GM13976 (cell line): ENCODE data around the gene ATP6V1E1.
"Not testable (repeated sequence)": the region's sequence is repeated elsewhere in the genome, so short reads cannot be mapped to it uniquely, and the experiment has no call there.

Experiments used
- DNase-seq: peaks from one replicate; pipeline ENCODE4 v3.0.0; 2012; ENCODE audit warnings: low spot score
- in situ Hi-C: fragments of 300-500 bp; cut with MboI; formaldehyde crosslinking; loops from one replicate; pipeline ENCODE4 v1.12.0; 2022; ENCODE audit warnings: low sequenced_read_pairs, mixed read lengths, inconsistent platforms; ENCODE audit not compliant: unreplicated experiment
- TF ChIP-seq, protein P1 (sequence below): IDR thresholded peaks from 2 replicates; pipeline ENCODE4 v1.5.1; 2012; ENCODE audit warnings: borderline replicate concordance, mild to moderate bottlenecking; ENCODE audit not compliant: insufficient read depth; ENCODE audit errors: extremely low read depth, missing control alignments, control extremely low read depth

The ATP6V1E1 gene

DNA sequence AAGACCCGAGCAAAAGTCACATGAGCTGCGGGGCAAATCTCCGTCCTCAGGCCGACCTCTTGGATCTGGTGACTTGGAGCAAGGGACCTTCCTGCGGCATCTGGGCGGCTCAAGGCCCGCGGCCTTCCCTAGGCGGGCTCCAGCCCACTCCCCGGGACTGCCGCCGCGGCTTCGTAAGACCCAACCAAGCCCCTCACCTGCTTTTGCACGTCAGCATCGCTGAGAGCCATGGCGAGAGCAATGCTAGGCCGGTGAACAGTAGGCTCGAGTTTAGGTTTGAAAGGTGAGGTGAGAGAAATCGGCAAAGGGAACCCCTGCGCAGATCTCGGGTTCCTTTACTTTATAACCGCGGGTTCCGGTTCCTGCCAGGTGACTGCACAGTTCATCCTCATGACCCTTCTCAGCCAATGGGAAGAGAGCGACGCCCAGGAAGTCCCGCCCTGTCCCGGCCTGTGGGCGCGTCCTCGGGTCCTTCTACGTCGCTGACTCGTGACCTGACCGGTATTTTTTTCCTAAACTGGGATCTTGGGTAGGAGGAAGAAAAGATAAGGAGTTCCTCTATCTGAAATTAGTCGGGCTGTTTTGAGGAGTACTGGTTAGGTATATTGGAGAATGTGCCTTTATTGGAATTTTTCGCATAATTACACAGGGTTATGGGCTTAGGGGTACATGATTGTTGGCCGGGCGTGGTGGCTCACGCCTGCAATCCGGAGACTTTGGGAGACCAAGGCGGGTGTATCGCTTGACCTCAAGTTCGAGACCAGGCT lies at the start of gene ATP6V1E1:
TSS of gene ATP6V1E1 (minus strand) at position 344 of the 767 bp plus-strand sequence. CDS start at position 230, 114 bp downstream.
- in situ Hi-C loops, result no loop called here

DNA sequence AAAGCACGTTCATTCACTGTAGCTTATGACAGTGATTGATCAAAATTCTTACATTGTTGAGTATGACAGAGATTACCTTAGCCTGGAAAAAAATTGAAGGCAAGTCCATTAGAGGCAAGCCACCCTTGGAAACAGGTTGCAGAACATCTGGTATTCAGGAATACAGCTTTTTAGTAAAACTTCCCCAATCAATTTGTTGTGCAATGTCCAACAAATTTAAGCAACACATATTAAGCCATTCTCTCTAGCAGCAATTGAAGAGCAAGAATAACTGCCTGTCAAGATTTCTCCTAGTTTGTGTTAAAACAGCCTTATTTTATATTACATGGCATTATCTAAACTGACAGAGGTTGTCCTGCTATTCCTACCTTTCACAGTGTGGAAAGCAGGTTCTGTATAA lies 47.0 kb upstream of the ATP6V1E1 start:
- DNase-seq, result no peak
- TF ChIP-seq, protein P1, sequence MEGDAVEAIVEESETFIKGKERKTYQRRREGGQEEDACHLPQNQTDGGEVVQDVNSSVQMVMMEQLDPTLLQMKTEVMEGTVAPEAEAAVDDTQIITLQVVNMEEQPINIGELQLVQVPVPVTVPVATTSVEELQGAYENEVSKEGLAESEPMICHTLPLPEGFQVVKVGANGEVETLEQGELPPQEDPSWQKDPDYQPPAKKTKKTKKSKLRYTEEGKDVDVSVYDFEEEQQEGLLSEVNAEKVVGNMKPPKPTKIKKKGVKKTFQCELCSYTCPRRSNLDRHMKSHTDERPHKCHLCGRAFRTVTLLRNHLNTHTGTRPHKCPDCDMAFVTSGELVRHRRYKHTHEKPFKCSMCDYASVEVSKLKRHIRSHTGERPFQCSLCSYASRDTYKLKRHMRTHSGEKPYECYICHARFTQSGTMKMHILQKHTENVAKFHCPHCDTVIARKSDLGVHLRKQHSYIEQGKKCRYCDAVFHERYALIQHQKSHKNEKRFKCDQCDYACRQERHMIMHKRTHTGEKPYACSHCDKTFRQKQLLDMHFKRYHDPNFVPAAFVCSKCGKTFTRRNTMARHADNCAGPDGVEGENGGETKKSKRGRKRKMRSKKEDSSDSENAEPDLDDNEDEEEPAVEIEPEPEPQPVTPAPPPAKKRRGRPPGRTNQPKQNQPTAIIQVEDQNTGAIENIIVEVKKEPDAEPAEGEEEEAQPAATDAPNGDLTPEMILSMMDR, result no peak

More for the DNA sequence above, at the start of gene ATP6V1E1:
- DNase-seq, result peak; percentile 98
- TF ChIP-seq, protein P1, result no peak

DNA sequence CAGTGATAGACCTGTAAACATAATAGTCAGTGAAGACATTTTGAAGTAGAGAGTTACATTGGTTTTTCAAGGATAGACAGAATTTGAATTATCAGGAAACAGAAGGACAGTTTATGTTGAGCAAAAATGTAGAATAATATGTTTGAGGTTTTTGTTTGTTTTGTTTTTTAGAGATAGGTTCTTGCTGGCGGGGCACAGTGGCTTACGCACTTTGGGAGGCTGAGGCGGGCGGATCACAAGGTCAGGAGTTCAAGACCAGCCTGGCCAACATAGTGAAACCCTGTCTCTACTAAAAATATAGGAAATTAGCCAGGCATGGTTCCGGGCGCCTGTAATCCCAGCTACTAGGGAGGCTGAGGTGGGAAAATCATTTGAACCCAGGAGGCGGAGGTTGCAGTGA lies 45.6 kb upstream of the ATP6V1E1 start:
- in situ Hi-C loops, result no loop called here
- no peak for DNase-seq
- TF ChIP-seq, protein P1, result no peak

More for the DNA sequence above, 47.0 kb upstream of the ATP6V1E1 start:
- in situ Hi-C loops, result no loop called here

DNA sequence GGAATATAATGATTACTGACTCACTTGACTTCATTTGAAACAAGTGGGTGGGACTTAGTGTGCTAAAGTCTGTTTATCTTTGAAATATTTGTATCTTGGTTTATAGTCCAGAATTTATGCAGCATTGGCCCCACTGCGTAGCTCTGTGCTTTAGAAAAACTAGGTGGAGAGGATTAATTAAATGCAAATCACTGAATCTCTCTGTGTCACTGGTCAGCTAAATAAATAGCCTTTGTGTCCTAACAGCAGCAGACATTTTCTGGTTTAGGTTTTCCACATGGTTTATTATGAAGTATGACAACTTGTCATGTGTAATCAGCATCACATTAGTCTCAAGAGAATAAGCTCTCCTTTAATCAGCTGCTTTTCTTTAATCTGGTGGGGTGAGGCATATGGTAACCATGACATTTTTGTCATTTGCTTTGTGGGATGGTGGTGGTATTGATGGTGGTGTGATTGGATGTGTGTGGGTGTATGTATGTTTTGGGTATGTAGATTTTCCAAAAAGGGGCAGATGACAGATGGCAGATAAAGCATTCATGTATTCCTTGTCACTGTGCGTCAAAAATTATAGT lies 44.0 kb upstream of the ATP6V1E1 start:
- DNase-seq, result no peak
- TF ChIP-seq, protein P1, result no peak
- in situ Hi-C loops, result no loop called here

DNA sequence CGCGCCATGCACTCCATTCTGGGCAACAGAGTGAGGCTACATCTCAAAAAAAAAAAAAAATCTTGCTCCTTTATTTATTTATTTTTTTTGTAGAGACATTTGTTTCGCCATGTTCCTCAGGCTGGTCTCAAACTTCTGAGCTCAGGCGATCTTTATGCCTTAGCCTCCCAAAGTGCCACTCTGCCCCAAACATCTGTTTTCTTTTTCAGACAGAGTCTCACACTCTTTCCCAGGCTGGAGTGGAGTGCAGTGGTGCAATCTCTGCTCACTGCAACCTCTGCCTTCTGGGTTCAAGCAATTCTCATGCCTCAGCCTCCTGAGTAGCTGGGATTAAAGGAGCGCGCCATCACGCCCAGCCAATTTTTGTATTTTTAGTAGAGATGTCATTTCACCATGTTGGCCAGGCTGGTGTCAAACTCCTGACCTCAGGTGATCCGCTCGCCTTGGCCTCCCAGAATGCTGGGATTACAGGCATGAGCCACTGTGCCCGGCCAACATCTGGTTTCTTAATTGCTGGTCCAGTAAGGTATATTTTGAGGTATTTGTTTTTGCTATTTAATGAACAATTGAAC lies 43.1 kb upstream of the ATP6V1E1 start:
- DNase-seq, in situ Hi-C loops: not testable (repeated sequence)

DNA sequence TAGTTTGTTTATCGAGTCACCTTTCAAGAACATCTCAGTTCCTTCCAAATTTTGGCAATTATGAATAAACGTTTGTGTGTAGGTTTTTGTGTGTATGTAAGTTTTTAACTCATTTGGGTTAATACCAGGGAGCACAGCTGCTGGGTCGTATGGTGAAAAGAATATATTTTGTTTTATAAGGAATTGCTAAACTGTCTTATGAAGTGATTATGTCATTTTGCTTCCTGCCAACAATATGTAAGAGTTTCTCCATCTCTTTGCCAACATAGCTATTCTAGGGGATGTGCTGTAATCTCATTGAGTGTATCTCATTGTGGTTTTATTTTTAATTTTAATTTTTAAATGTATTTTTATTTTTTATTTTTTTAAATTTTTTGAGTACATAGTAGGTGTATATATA lies 37.3 kb upstream of the ATP6V1E1 start:
- DNase-seq, result no peak
- in situ Hi-C loops, result no loop called here
- TF ChIP-seq, protein P1, result no peak

DNA sequence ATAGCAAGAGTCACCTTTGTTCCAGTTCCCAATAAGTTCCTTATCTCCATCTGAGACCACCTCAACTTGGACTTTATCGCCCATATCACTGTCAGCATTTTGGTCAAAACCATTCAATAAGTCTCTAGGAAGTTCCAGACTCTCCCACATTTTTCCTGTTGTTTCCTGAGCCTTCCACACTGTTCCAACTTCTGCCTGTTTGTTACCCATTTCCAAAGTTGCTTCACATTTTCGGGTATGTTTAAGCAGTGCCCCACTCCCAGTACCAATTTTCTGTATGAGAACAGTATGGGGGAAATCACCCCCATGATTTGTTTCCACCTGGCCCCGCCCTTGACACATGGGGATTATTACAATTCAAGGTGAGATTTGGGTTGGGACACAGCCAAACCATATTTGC lies 36.7 kb upstream of the ATP6V1E1 start:
- TF ChIP-seq, protein P1, result no peak
- in situ Hi-C loops, result no loop called here
- no peak for DNase-seq
